Measurements from ENCODE around the gene TEX9. TPM values are rescaled to one million over a fixed set of nuclear protein-coding genes. Genes with fewer than 3 reads are reported as not detected.

The TEX9 gene
- total RNA-seq, 1 experiment from 2014 or later: 8.4 TPM

- Histone ChIP-seq H3K9me3 (ENCODE audit: control insufficient read depth, low read depth, low read length) (no peaks in the 10 kb centered on the region), H3K4me2 (ENCODE audit: insufficient read depth, insufficient read length, low read length) (no peak overlapping the region), H2BK20ac (ENCODE audit: low read depth, low read length, poor library complexity, severe bottlenecking) (no peak overlapping the region), H2BK15ac (ENCODE audit: low read depth, low read length) (no peak overlapping the region), H2BK12ac (ENCODE audit: insufficient read length, low read depth, low read length) (no peak overlapping the region), H3K79me2 (ENCODE audit: insufficient read depth, low read length) (no peaks in the 10 kb centered on the region), H3K27me3 (ENCODE audit: insufficient read depth, low read length) (no peaks in the 10 kb centered on the region), H3K27ac (ENCODE audit: insufficient read length, low read depth, low read length) (no peak overlapping the region), H3K23ac (ENCODE audit: insufficient read length, low read depth, low read length) (no peak overlapping the region), H3K23me2 (ENCODE audit: insufficient read length, low read depth, low read length, poor library complexity, severe bottlenecking) (no peaks in the 10 kb centered on the region), H2BK5ac (ENCODE audit: insufficient read length, low read length) (no peak overlapping the region), H4K5ac (ENCODE audit: insufficient read length, low read depth, low read length) (no peak overlapping the region), H2AK5ac (ENCODE audit: insufficient read length, low read length) (no peak overlapping the region), H2BK120ac (ENCODE audit: low read depth, low read length, poor library complexity, severe bottlenecking) (no peak overlapping the region), H3K9ac (ENCODE audit: extremely low read depth, insufficient read length, low read length) (no peak overlapping the region), H3K4ac (ENCODE audit: low read depth, low read length) (no peak overlapping the region), H4K91ac (ENCODE audit: insufficient read length, low read depth, low read length) (no peak overlapping the region), H4K20me1 (ENCODE audit: control insufficient read depth, insufficient read depth, insufficient read length) (no peaks in the 10 kb centered on the region), H3K79me1 (ENCODE audit: insufficient read depth, low read depth, low read length, poor library complexity, severe bottlenecking) (no peaks in the 10 kb centered on the region), H4K8ac (replicated peaks; ENCODE audit: insufficient read length, low read depth, low read length) (no peak overlapping the region), H3T11ph (ENCODE audit: low read length) (no peak overlapping the region), H3K56ac (ENCODE audit: insufficient read length, low read depth, low read length) (no peak overlapping the region), H2AFZ (ENCODE audit: low read length) (no peak overlapping the region), H3K14ac (ENCODE audit: insufficient read depth, low read length) (no peak overlapping the region), H3K18ac (ENCODE audit: insufficient read length, low read depth, low read length) (no peak overlapping the region), H3K4me1 (ENCODE audit: insufficient read depth, low read length) (peaks cover 3% of the 10 kb centered on the region; the same call in 1 of the 2 replicates)
- H3K4me1 Mint-ChIP-seq: peaks cover 15 to 24% of the 10 kb centered on the region in 2 experiments
- no peak overlapping the region for H3K27ac Mint-ChIP-seq
- H3K4me3 Mint-ChIP-seq: no peak overlapping the region
- H3K36me3 Mint-ChIP-seq (ENCODE audit: insufficient read depth in 1 of 3, low read depth in 3 of 3): no peaks in the 10 kb centered on the region
- H3K27me3 Mint-ChIP-seq (ENCODE audit: low read depth): no peaks in the 10 kb centered on the region
- TF ChIP-seq CTCF (conservative IDR thresholded peaks at IDR 0.05): no peak
- DNase-seq: no peak
- H3K9me3 Mint-ChIP-seq: no peaks in the 10 kb centered on the region
Measured at GRCh38 chr15:56353740-56354139, 11.5 kb upstream of the TEX9 start.
